ENCODE data around the gene NR4A1. TPM values are rescaled to one million over a fixed set of nuclear protein-coding genes. Genes with fewer than 3 reads are reported as not detected.

The NR4A1 gene
- total and polyA plus RNA-seq, 9 of the 15 experiments (the other 6 are each of a cell fraction or from before 2014, with no cell fraction given) = 0.07 to 4.7 (median 1.9) TPM; not detected in 1

GRCh38 chr12:52076811-52077210 lies 25.6 kb downstream of the NR4A1 start:
- no TSS peak for BruUV-seq (replicated peaks)
- no peak for FAIRE-seq
- TF ChIP-seq MCM5 (IDR thresholded peaks at IDR 0.05; ENCODE audit: low read depth) (no peak), RBFOX2 (IDR thresholded peaks at IDR 0.05; ENCODE audit: low read depth, low read length) (0 out of 2 replicates have a peak, but pooled peaks have one; percentile 29)
- 94% methylated on average over 13 of the region's 16 CpGs for WGBS (ENCODE audit: insufficient coverage, low coverage, missing lambda C conversion rate)
- Histone ChIP-seq H3K27ac (ENCODE audit: extremely low read depth, low read depth, low read length) (no peak overlapping the region), H3K36me3 (ENCODE audit: control insufficient read depth, insufficient read depth, low read length) (peaks cover 62% of the 10 kb centered on the region), H3K9me3 (replicated peaks; ENCODE audit: control insufficient read depth, insufficient read depth, low read depth, low read length) (no peaks in the 10 kb centered on the region), H3K4me2 (ENCODE audit: insufficient read depth, low read length) (no peak overlapping the region), H2AFZ (ENCODE audit: low read depth, low read length) (no peak overlapping the region), H3K9ac (ENCODE audit: insufficient read depth in 1 of 2, low read depth in 2 of 2, low read length in 2 of 2) (no peak overlapping the region), H3K9me1 (ENCODE audit: control insufficient read depth, insufficient read depth, low read length) (no peaks in the 10 kb centered on the region), H4K20me1 (replicated peaks; ENCODE audit: control insufficient read depth, insufficient read depth, low read length) (peaks cover 22% of the 10 kb centered on the region), H3K79me2 (ENCODE audit: control insufficient read depth, insufficient read depth, low read length) (peaks cover 19% of the 10 kb centered on the region), H3K4me1 (replicated peaks in 1 of 2; ENCODE audit: control insufficient read depth in 2 of 2, insufficient read depth in 2 of 2, low read length in 2 of 2) (peaks cover 0 to 10% of the 10 kb centered on the region in 2 experiments; a peak in 3 of 5 replicates), H3K27me3 (ENCODE audit: control insufficient read depth in 2 of 2, insufficient read depth in 2 of 2, low read length in 2 of 2) (no peaks in the 10 kb centered on the region), H3K4me3 (no peak overlapping the region)
- in situ Hi-C loops (cut with MboI) = no loop called here
- no peak for ATAC-seq
- CTCF ChIA-PET (ENCODE audit: low intra/inter-chr PET ratio) = no interaction called here
- POLR2A ChIA-PET = interaction anchor here (0.6 to 1.2 kb wide), 2 partner anchors 41 to 604 kb away, joined by 3 read pairs; no protein-coding TSS in a partner anchor
- no peak for DNase-seq (ENCODE audit: extremely low read depth in 1 of 4, low spot score in 3 of 4)
- intact Hi-C loops (cut with micrococcal nuclease) = no loop called here

- ChIA-PET CTCF (ENCODE audit: low intra/inter-chr PET ratio) (interaction anchor here (8.1 kb wide), 1 partner anchor 53 kb away, joined by 242 read pairs; no protein-coding TSS in a partner anchor), POLR2A (no interaction called here)
- DNase-seq (ENCODE audit: extremely low read depth in 1 of 4, low spot score in 3 of 4) (no peak), ATAC-seq (no peak), FAIRE-seq (no peak)
- intact Hi-C loops (cut with micrococcal nuclease) (no loop called here), in situ Hi-C loops (cut with MboI) (no loop called here)
- Histone ChIP-seq H3K79me2 (ENCODE audit: control insufficient read depth, insufficient read depth, low read length) (peaks cover 7% of the 10 kb centered on the region), H3K4me2 (ENCODE audit: insufficient read depth, low read length) (no peak overlapping the region), H3K36me3 (ENCODE audit: control insufficient read depth, insufficient read depth, low read length) (peaks cover 51% of the 10 kb centered on the region; the same call in 2 of the 3 replicates), H3K9me1 (ENCODE audit: control insufficient read depth, insufficient read depth, low read length) (no peaks in the 10 kb centered on the region), H3K27me3 (ENCODE audit: control insufficient read depth in 2 of 2, insufficient read depth in 2 of 2, low read length in 2 of 2) (no peaks in the 10 kb centered on the region), H3K4me3 (no peak overlapping the region), H3K4me1 (replicated peaks in 1 of 2; ENCODE audit: control insufficient read depth in 2 of 2, insufficient read depth in 2 of 2, low read length in 2 of 2) (peaks cover 0 to 16% of the 10 kb centered on the region in 2 experiments; a peak in 1 of 5 replicates), H2AFZ (ENCODE audit: low read depth, low read length) (no peak overlapping the region), H4K20me1 (replicated peaks; ENCODE audit: control insufficient read depth, insufficient read depth, low read length) (peaks cover 28% of the 10 kb centered on the region), H3K9me3 (replicated peaks; ENCODE audit: control insufficient read depth, insufficient read depth, low read depth, low read length) (no peaks in the 10 kb centered on the region), H3K9ac (ENCODE audit: insufficient read depth in 1 of 2, low read depth in 2 of 2, low read length in 2 of 2) (no peak overlapping the region), H3K27ac (ENCODE audit: extremely low read depth, low read depth, low read length) (no peak overlapping the region)
- 63% methylated on average over 3 of the region's 3 CpGs for whole genome bisulfite sequencing (ENCODE audit: insufficient coverage, low coverage, missing lambda C conversion rate)
- BruUV-seq (replicated peaks) = no TSS peak
- TF ChIP-seq REST (IDR thresholded peaks at IDR 0.05; ENCODE audit: borderline replicate concordance) (peak; percentile 65), REST (CRISPR knock-in tag; IDR thresholded peaks at IDR 0.05; ENCODE audit: low read depth) (no peak), SRSF3 (IDR thresholded peaks at IDR 0.05; ENCODE audit: insufficient read depth, low read length) (no peak)
These were observed 27.0 kb downstream of the NR4A1 start for GRCh38 chr12:52078276-52078675.

Measured in K562 (cell line).